Neutrophil (primary cell): ENCODE measurements around the gene EOLA2.

Experiments used
- H3K27ac ChIP-seq: fragments of 200-600 bp; sonication (generic); 2 replicates; pipeline ENCODE4 v1.5.1; 2016; ENCODE audit warnings: mild to moderate bottlenecking, moderate library complexity
- H3K27me3 ChIP-seq: fragments of 200-600 bp; sonication (generic); 2 replicates; pipeline ENCODE4 v1.6.0; 2016; ENCODE audit warnings: mild to moderate bottlenecking
- H3K36me3 ChIP-seq: fragments of 200-600 bp; sonication (generic); 2 replicates; pipeline ENCODE4 v1.5.1; 2017
- H3K4me1 ChIP-seq, 2 experiments: fragments of 200-600 bp in 1 of 2; sonication (generic) in 1 of 2; 1 replicate in 1 of 2; 2 replicates in 1 of 2; pipeline versions ENCODE4 v1.5.1 to v1.6.1; 2013 to 2016; ENCODE audit warnings: low read depth in 1 of 2, low read length in 1 of 2, mild to moderate bottlenecking in 1 of 2, moderate library complexity in 1 of 2; ENCODE audit not compliant: control insufficient read depth in 1 of 2, insufficient read depth in 1 of 2
- H3K4me3 ChIP-seq, 2 experiments: fragments of 200-600 bp in 1 of 2; sonication (generic) in 1 of 2; 1 replicate in 1 of 2; 2 replicates in 1 of 2; pipeline ENCODE4 v1.5.1; 2013 to 2016; ENCODE audit warnings: low read depth in 1 of 2, low read length in 1 of 2, mild to moderate bottlenecking in 1 of 2, moderate library complexity in 1 of 2
- H3K9me3 ChIP-seq: fragments of 200-600 bp; sonication (generic); 2 replicates; pipeline ENCODE4 v1.5.1; 2016
- CTCF ChIP-seq: fragments of 200-600 bp; sonication (generic); IDR thresholded peaks from 2 replicates; pipeline ENCODE4 v1.5.1; 2016; ENCODE audit warnings: antibody characterized with exemption

The EOLA2 gene

GRCh38 chrX:149938427-149938880 is at the start of gene EOLA2:
EOLA2 (minus strand) TSS chrX:149938491; CDS start chrX:149933874, 4,617 bp downstream.
- Histone ChIP-seq H3K36me3 (peaks cover 7% of the 10 kb centered on the region), H3K27ac (peak within 1 kb of the TSS; percentile 97), H3K4me3 (peak within 1 kb of the TSS; percentile 64 to 69), H3K9me3 (no peaks in the 10 kb centered on the region), H3K27me3 (no peaks in the 10 kb centered on the region), H3K4me1 (peaks cover 9 to 11% of the 10 kb centered on the region in 2 experiments)
- TF ChIP-seq CTCF = peak; percentile 24

- H3K9me3 ChIP-seq = no peaks in the 10 kb centered on the region
- H3K4me1 ChIP-seq = no peaks in the 10 kb centered on the region
- no peak for TF ChIP-seq CTCF
- no peak overlapping the region for H3K4me3 ChIP-seq
- H3K36me3 ChIP-seq = no peaks in the 10 kb centered on the region
- H3K27me3 ChIP-seq = no peaks in the 10 kb centered on the region
- no peak overlapping the region for H3K27ac ChIP-seq
Observed at GRCh38 chrX:149987613-149988012, 49.3 kb upstream of the EOLA2 start.

- TF ChIP-seq CTCF = no peak
- Histone ChIP-seq H3K4me1 (no peaks in the 10 kb centered on the region), H3K27me3 (no peaks in the 10 kb centered on the region), H3K36me3 (no peaks in the 10 kb centered on the region), H3K27ac (no peak overlapping the region), H3K4me3 (no peak overlapping the region), H3K9me3 (no peaks in the 10 kb centered on the region)
Observed at GRCh38 chrX:149984411-149984810, 46.1 kb upstream of the EOLA2 start.

- Histone ChIP-seq H3K4me3 (no peak overlapping the region), H3K36me3 (no peaks in the 10 kb centered on the region), H3K9me3 (no peaks in the 10 kb centered on the region), H3K27ac (no peak overlapping the region), H3K27me3 (no peaks in the 10 kb centered on the region), H3K4me1 (no peaks in the 10 kb centered on the region)
- no peak for TF ChIP-seq CTCF
Observed at GRCh38 chrX:149982310-149982709, 44.0 kb upstream of the EOLA2 start.

GRCh38 chrX:149979126-149979644 is 40.9 kb upstream of the EOLA2 start:
- Histone ChIP-seq H3K4me3 (no peak overlapping the region), H3K4me1 (no peaks in the 10 kb centered on the region), H3K27ac (no peak overlapping the region), H3K9me3 (no peaks in the 10 kb centered on the region), H3K36me3 (no peaks in the 10 kb centered on the region), H3K27me3 (no peaks in the 10 kb centered on the region)
- TF ChIP-seq CTCF = no peak
